Colonic mucosa (tissue), 4 donors: ENCODE results near the gene KRT16. TPM values are rescaled to one million over a fixed set of nuclear protein-coding genes. Genes with fewer than 3 reads are reported as not detected.
"Not testable (repeated sequence)": the region's sequence is repeated elsewhere in the genome, so short reads cannot be mapped to it uniquely, and the experiment has no call there.

Source experiments
- DNase-seq: peaks from one replicate; pipeline ENCODE4 v3.0.0-alpha.2; 2020
- H3K27ac ChIP-seq: fragments of 200-600 bp; one replicate; pipeline ENCODE4 v1.8.0; 2021
- H3K27me3 ChIP-seq: fragments of 200-600 bp; one replicate; pipeline ENCODE4 v1.8.0; 2021
- H3K36me3 ChIP-seq: fragments of 200-600 bp; one replicate; pipeline ENCODE4 v1.8.0; 2021
- H3K4me1 ChIP-seq: fragments of 200-600 bp; one replicate; pipeline ENCODE4 v1.8.0; 2021; ENCODE audit warnings: mild to moderate bottlenecking
- H3K4me3 ChIP-seq: fragments of 200-600 bp; one replicate; pipeline ENCODE4 v1.8.0; 2021
- H3K9ac ChIP-seq, 2 donors: one replicate each; pipeline ENCODE4 v1.7.0; 2013; ENCODE audit warnings: control low read depth in 2 of 2, low read depth in 2 of 2, low read length in 2 of 2
- H3K9me3 ChIP-seq: fragments of 200-600 bp; one replicate; pipeline ENCODE4 v1.8.0; 2021
- intact Hi-C: fragments of 100-400 bp; cut with DNase I; formaldehyde crosslinking; loops from one replicate; pipeline ENCODE4 v1.14.1; 2022
- total RNA-seq, 2 donors: library from RNA; stranded (reverse); fragmentation: NEBNext Ultra II Directional in 1 of 2; extraction: Animal tissue kit (Norgen Biotek cat#: 25700) in 1 of 2; gene quantifications; one replicate each; pipeline ENCODE4 v1.2.1, GENCODE V29; 2021
- TF ChIP-seq, protein P1 (sequence below): fragments of 200-600 bp; IDR thresholded peaks from one replicate; pipeline ENCODE4 v1.8.0; 2022; ENCODE audit warnings: antibody characterized with exemption, mild to moderate bottlenecking
- donor health status: healthy.
- donor health status: DM: no; HTN: no; CAD: no.
- donor health status: DM: no; HTN: no; CAD: no.

Gene KRT16
- total RNA-seq, 2 donors from 2014 or later, result not detected

DNA sequence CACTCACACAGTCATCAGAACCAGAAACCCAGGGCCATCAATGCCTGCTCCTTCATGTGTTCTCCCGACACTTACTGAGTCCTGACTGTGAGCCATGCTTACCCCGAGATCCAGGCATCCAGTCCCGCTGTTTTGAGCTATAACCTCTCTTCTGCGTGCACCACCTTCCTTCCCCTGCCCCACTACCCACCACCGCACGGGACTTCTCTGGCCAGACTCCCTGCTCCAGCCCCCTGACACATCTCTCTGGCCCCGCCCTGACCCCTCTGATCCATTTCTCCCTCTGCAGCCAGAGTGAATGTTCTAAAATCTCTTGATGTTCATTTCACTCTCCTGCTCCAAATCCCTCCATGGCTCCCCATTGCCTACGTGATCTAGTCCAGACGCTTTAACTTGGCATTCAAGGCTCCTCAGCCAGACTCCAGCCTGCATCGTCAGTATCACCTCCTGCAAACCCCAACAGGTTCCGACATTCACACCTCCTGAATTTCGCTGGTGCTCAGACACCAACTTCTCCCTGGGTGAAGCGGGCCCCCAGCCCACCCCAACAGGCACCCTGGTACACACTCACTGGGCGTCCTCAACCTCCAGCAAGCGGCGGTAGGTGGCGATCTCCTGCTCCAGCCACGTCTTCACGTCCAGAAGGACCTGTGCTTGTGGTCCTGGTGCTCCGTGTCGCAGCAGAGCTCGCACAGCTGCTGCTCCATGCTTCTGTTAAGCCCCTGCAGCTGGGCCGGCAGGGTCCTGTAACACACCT lies 14.9 kb upstream of the KRT16 start:
- no peak for DNase-seq
- H3K27me3 ChIP-seq, result no peaks in the 10 kb centered on the region
- no peaks in the 10 kb centered on the region for H3K36me3 ChIP-seq
- TF ChIP-seq, protein P1, sequence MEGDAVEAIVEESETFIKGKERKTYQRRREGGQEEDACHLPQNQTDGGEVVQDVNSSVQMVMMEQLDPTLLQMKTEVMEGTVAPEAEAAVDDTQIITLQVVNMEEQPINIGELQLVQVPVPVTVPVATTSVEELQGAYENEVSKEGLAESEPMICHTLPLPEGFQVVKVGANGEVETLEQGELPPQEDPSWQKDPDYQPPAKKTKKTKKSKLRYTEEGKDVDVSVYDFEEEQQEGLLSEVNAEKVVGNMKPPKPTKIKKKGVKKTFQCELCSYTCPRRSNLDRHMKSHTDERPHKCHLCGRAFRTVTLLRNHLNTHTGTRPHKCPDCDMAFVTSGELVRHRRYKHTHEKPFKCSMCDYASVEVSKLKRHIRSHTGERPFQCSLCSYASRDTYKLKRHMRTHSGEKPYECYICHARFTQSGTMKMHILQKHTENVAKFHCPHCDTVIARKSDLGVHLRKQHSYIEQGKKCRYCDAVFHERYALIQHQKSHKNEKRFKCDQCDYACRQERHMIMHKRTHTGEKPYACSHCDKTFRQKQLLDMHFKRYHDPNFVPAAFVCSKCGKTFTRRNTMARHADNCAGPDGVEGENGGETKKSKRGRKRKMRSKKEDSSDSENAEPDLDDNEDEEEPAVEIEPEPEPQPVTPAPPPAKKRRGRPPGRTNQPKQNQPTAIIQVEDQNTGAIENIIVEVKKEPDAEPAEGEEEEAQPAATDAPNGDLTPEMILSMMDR, result no peak
- H3K27ac ChIP-seq, result no peak overlapping the region
- intact Hi-C loops, result no loop called here
- H3K4me3 ChIP-seq, result no peak overlapping the region
- no peaks in the 10 kb centered on the region for H3K4me1 ChIP-seq
- H3K9me3 ChIP-seq, result no peaks in the 10 kb centered on the region
- H3K9ac ChIP-seq, result no peak overlapping the region

DNA sequence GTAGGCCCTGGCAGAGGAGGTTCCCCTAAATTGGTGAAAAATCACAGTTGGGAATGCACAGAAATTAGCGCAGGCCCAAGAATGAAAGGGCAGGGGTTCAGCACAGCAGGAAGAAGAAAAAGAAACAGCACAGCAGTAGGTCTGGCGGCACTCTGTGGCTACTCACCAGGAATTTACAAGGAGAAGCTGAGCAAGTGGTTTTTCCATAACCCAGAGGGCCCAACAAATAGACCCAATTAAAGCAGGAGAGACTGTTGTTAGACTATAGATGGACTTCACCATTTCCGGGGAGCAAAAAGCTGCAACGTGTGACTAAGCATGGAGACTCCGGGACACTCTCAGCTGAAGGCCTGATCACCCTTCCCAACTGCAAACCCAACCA lies 14.3 kb upstream of the KRT16 start:
- H3K36me3 ChIP-seq, H3K4me1 ChIP-seq, H3K4me3 ChIP-seq, H3K9ac ChIP-seq, intact Hi-C loops, H3K27ac ChIP-seq, H3K27me3 ChIP-seq, DNase-seq, H3K9me3 ChIP-seq: not testable (repeated sequence)

DNA sequence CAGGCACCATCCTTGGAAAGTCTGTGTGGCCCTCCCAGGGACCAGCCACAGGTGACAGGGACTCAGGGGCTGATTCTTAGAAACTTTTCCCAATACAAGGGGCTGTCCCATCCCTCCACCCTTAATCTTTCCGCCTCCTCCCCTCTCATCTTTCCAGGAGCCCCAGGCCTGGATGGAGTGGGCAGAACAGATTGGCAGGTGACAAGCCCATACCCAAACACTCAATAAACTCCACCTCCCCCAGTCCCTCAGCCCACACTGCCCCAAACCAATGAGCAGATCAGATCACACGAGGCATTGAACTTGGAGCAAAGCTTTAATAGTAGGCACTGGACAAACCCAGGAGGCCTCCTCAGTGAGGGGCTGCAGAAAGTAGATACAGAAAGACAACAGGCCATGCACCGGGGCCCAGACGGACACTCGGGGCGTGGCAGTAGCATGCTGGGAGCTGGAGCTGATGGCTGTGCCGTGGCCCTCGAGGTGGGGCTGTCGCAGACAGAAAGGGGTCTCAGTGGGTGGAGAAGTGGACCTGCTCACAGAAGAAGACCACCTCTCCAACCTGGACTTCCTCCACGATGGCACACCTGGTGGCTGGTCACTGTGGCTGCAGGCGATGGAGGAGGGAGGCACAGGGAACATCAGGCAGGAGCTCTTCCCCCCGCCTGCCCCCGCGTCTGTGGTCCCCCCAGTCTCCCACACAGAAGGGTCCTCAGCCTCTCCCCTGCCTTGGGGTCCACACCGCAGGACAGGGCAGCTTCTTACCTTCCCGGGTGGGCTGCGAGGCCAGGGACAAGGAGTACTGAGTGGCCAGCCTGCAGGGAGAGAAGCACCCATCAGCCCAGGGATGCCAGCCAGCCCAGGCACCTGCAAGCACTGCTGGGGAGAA lies 13.7 kb upstream of the KRT16 start:
- H3K9ac ChIP-seq, H3K4me1 ChIP-seq, H3K4me3 ChIP-seq, H3K36me3 ChIP-seq, H3K27me3 ChIP-seq, H3K27ac ChIP-seq, DNase-seq, H3K9me3 ChIP-seq, intact Hi-C loops: not testable (repeated sequence)

DNA sequence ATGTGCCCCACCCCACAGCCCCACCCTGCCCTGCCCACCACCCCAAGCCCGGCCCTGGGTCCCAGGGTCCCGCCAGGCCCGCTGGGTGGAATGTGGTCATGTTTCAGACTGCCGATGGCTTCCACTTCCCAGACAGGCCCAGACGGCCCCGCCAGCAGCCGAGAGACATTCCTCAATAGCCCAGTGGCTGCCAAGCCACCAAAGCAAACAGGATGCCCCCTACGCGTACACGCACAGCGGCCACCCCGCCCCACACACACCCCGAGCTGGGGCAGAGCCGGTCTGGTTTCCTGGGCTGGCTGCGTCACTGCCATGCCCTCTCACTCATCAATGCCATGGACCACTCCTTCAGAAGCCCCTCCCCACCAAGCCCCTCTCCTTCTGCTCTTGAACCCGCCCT lies 13.0 kb upstream of the KRT16 start:
- intact Hi-C loops, result no loop called here
- no peaks in the 10 kb centered on the region for H3K27me3 ChIP-seq
- no peak overlapping the region for H3K27ac ChIP-seq
- H3K4me3 ChIP-seq, result no peak overlapping the region
- H3K9ac ChIP-seq, result no peak overlapping the region
- TF ChIP-seq, protein P1, result no peak
- H3K9me3 ChIP-seq, result no peaks in the 10 kb centered on the region
- H3K36me3 ChIP-seq, result no peaks in the 10 kb centered on the region
- DNase-seq, result no peak
- H3K4me1 ChIP-seq, result no peaks in the 10 kb centered on the region

DNA sequence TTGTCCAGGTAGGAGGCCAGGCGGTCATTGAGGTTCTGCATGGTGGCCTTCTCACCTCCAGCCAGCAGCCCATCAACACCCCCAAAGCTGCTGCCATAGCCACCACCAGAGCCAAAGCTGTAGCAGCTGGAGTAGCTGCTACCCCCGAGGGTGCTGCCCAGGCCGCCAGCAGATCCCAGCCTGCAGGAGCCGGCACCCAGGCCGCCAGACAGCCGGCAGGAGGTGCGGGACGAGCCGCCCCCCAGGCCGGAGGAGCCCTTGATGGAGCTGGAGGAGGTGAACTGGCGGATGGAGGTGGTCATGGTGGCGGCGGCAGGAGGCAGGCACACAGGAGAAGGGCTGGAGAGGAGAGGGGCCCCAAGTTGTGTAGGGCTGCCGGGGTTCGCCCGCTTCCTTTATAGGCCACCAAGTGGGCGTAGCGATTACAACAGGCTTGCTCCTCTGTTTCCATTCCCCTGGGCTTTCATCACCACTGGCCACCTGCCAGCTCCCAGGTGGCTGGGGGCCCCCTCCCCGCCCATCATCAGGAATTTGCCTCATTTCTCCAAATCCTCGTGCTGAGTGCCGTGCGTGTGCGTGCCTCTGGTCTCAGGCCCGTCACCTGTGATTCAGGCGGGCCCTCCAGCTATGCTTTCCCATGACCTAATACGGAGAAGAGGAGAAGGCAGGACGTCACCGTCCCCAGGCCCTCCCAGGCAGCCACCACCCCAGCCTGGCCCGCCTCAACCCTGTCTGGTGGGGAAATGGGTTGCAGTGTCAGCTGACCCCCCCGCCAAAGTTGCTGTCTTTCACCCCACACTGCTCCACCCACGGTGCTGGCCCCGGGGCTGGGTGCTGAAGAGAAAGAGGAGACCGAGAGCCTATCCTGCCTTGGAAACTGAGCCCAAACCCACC lies 11.9 kb upstream of the KRT16 start, which contains the start of gene KRT17:
TSS of gene KRT17 (minus strand) at position 368 of the 894 bp plus-strand sequence. CDS start at position 302, 66 bp downstream.
- Histone ChIP-seq H3K36me3 (no peaks in the 10 kb centered on the region), H3K4me3 (no peak within 1 kb of the TSS), H3K4me1 (no peaks in the 10 kb centered on the region), H3K27ac (no peak within 1 kb of the TSS), H3K27me3 (no peaks in the 10 kb centered on the region), H3K9ac (no peak within 1 kb of the TSS), H3K9me3 (no peaks in the 10 kb centered on the region)
- no peak for DNase-seq
- TF ChIP-seq, protein P1, result no peak
- intact Hi-C loops, result no loop called here

DNA sequence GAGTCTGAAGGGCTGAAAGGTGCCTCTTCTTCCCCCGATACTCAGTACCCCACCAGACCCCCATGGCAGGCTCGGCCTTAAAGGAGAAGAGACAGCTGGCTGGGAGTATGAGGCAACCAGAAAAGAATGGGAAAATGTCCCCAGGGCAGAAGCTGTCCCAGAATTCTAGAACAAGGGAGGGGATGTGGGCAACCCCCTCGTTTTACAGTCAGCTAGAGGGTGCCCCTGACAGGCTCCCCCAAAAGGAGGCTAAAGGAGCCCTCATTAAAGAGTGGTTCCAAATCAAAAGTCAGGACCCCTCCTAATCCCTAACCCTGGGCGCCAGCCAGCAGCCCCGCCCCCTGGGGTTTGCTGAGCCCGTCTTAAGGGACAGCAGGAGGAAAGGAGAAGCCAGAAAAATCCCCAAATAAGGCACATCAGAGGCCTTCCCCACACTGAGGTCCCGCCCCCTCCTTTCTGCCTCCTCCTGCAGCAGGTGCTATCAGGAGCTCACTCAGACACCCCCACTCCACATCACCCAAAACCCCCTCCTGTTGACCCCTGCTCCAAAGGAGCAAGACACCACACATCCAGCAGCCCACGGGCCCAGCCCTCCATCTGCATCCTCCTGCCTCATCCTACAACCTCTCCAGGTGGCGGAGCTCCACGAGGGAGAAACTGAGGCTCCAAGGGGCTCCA lies 10.8 kb upstream of the KRT16 start:
- intact Hi-C loops, H3K4me1 ChIP-seq: not testable (repeated sequence)

DNA sequence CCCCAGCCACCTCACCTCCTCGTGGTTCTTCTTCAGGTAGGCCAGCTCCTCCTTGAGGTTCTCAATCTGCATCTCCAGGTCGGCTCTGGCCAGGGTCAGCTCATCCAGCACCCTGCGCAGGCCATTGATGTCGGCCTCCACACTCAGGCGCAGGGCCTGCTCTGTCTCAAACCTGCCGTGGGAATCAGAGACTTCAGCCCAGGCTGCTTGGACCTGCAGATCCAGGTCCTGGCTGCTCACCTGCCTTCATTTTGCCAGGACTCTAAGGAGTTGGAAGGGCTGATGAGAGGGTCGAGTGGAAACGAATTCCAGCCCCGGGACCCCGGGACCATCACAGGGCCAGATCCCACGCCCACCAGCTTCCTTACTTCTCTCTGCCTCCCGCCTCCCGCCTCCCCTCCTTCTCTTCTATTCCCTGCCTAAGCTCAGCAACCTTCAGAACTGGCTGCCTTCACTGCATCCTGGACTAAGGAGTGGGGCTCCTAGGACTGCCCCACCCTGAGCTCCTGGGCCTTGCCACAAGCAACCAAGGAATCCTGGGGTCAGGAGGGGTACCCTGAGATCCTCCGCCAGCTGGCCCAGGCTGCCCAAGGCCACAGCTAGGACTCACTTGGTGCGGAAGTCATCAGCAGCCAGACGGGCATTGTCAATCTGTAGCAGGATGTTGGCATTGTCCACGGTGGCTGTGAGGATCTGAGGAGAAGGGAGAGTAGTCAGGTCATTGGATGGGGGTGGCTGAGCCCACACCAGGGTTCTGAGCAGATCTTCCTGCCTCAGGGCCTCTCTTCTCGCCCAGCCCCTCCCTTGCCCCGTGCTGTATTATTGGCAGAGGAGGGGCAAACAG lies 10.0 kb upstream of the KRT16 start:
- H3K36me3 ChIP-seq, H3K9ac ChIP-seq, H3K27ac ChIP-seq, H3K9me3 ChIP-seq, DNase-seq, H3K27me3 ChIP-seq, H3K4me1 ChIP-seq, H3K4me3 ChIP-seq, intact Hi-C loops: not testable (repeated sequence)

More for the DNA sequence above, 10.8 kb upstream of the KRT16 start:
- H3K4me3 ChIP-seq, H3K36me3 ChIP-seq, H3K27me3 ChIP-seq, H3K27ac ChIP-seq, H3K9ac ChIP-seq, DNase-seq, H3K9me3 ChIP-seq: not testable (repeated sequence)
